ENCODE results near the gene GTSE1.
"Not testable (repeated sequence)": the region's sequence is repeated elsewhere in the genome, so short reads cannot be mapped to it uniquely, and the experiment has no call there.

GTSE1 gene

GRCh38 chr22:46295277-46295971 lies 1.2 kb upstream of the GTSE1 start:
- DNase-seq, result no peak

DNA sequence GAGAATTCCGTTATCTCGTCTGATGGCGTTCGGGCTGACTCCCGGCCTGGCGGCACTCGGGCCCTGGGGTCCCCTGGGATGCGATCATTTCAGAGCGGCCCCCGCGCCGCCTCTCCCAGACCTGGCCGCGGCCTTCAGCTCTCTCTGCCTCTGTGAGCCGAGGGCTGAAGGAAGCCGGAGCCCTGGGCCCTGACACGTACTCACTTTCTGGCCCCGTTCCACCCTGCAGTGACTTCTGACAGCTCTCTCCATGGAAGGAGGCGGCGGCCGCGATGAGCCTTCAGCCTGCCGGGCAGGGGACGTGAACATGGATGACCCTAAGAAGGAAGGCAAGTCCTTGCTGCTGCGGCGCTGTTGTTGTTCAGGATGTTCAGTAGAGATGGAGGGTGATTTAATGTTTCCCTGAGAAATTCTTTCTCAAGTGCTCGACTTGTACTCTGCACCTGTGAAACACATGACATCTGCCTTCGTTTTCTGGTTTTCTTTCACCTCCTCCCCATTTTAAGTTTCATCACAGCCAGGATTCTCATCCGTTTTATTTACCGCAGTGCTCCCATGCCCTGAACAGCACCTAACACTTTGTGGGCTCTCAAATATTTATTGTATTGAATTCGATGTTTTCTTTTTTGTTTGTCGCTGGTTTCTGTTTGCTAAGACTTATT lies 612 bp downstream of the GTSE1 start:
- DNase-seq, result peak; percentile 68

DNA sequence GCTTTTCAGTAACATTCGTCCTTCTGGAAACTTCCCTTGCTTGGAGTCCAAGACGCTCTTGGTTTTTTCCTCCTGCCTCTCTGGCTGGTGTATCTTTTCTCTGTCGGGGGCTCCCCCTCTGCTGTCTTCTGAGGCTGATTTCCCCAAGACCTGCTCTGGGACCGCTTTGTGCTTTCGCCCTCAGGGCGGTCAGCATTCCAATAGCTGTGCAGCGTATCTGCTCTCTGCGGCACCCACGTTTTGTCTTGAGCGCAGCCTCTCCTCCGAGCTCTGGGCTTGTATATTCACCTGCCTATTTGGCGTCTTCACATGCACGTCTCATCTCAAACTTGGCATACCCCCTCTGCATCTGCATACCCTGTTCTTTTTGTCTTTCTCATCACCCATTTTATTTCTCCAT lies 2.4 kb downstream of the GTSE1 start:
- no peak for DNase-seq

GRCh38 chr22:46300491-46300890 lies 3.8 kb downstream of the GTSE1 start:
- no peak for DNase-seq

GRCh38 chr22:46303347-46303965 lies 6.8 kb downstream of the GTSE1 start:
- DNase-seq, result no peak

DNA sequence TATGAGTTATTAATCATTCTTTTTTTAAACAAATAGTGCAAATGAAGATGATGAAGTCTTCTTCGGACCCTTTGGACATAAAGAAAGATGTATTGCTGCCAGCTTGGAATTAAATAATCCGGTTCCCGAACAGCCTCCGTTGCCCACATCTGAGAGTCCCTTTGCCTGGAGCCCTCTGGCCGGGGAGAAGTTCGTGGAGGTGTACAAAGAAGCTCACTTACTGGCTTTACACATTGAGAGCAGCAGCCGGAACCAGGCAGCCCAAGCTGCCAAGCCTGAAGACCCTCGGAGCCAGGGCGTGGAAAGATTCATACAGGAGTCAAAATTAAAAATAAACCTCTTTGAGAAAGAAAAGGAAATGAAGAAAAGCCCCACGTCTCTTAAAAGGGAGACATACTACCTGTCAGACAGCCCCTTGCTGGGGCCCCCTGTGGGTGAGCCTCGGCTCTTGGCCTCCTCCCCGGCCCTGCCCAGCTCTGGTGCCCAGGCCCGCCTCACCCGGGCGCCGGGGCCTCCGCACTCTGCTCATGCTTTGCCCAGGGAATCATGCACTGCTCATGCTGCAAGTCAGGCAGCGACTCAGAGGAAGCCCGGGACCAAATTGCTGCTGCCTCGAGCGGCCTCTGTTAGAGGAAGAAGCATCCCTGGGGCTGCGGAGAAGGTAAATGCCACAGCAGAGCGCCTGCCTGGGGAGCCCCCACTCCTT lies 11.8 kb downstream of the GTSE1 start:
- DNase-seq, result no peak

GRCh38 chr22:46309526-46310085 lies 12.9 kb downstream of the GTSE1 start:
- no peak for DNase-seq

GRCh38 chr22:46312056-46312455 lies 15.4 kb downstream of the GTSE1 start:
- DNase-seq, result no peak

- DNase-seq, result not testable (repeated sequence)
Measured at GRCh38 chr22:46312848-46313247, 16.2 kb downstream of the GTSE1 start.

- DNase-seq, result no peak
Measured at GRCh38 chr22:46315976-46316375, 19.3 kb downstream of the GTSE1 start.

DNA sequence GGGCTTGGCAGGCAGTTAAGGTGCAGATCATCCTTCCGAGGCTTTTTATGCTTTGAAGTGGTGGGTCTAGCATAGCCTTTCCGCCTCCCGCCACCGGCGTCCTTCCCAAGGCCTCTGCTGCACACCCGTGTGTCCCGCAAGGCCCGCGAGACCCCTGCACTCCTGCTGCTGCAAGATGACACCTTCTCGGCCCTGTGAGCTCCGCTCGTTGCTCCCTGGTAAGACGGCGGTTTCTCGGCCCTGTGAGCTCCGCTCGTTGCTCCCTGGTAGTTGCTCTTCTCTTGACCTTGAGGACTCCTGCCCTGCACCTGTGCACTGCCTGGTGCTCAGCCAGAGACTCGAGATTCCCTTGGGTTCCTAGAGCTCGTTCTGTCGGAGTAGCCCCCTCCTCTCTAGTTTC lies 21.0 kb downstream of the GTSE1 start:
- no peak for DNase-seq

DNA sequence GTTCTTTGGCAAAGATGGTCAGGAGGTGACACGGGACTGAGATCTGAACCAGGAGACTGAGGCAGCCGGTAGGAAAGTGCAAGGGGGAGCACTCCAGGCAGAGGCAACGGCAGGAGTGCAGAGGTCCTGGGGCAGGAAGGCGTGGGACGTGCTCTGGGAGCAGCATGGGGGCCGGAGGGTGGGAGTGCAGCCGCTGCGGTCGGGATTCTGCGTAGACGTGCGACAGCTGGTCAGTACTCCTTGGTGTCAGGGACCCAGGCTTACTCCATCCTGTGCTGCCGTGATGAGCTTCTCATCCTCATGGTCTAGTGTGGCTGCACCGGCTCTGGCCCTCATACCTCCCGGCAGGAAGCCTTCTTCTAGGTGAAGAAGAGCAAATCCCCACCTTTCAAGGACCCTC lies 21.9 kb downstream of the GTSE1 start:
- no peak for DNase-seq

- no peak for DNase-seq
Measured at GRCh38 chr22:46319319-46319718, 22.6 kb downstream of the GTSE1 start.

DNA sequence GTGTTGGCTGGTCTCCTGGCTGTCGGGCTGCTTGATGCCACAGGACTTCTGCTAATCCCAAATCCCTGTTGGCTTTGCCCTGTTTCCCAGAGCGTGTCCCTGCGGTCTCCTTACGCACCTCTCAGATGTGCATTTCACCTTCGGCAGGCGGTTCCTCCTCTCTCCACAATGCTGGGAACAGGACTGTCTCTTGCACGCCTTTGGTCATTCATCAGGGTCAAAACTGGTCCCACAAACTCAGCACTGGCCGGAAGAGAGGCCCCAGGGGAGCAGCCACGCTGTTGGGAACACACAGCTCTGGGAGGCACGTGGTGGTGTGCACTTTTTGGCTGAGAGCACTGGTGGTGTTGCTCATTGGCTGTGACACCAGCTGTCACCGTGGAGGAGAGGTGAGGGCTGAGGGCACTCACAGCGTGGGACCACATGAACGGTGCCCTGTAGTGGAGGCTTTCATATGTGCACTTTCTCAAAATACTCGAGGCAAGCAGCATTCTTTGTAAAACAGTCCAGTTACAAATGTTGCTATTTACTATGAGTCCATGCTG lies 23.6 kb downstream of the GTSE1 start:
- no peak for DNase-seq

GRCh38 chr22:46320716-46321386 lies 24.2 kb downstream of the GTSE1 start:
- no peak for DNase-seq

GRCh38 chr22:46322711-46323110 lies 26.0 kb downstream of the GTSE1 start:
- DNase-seq, result no peak

GRCh38 chr22:46323162-46323561 lies 26.5 kb downstream of the GTSE1 start:
- no peak for DNase-seq

- no peak for DNase-seq
Measured at GRCh38 chr22:46326066-46326680, 29.5 kb downstream of the GTSE1 start.

DNA sequence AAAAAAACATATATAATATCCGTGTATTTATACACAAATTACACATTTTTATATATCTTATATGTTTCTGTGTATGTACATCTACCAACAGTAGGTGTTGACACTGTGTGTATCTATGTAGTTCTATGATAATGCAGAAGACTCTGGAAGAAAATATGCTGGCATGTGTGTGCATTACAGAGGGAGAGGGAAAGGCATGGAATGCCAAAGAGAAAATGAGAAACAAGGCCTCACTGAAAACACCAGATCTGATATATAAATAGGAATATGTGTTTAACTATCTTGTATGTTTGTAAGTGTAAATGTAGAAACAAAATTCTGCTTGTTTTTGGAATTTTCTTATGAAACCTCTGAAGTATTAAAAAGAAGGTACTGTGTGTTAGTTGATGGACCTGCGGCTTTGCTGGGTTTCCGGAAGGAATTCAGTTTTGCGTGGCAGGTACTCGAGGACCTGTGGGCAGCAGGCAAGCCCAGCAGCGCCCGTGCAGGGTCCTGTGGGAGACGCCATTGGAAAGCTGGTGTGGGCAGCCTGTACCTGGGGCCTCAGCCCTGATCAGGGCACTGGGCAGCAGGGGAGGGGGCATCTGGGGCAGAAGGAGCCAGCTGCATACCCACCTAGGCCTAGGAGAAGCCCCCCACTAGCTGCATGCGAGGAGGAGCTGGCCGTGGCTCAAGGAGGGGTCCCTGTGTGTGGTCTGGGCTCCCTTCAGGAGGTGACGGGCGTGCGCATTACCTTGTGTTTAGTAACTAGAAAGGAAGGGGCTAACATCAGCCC lies 31.2 kb downstream of the GTSE1 start:
- DNase-seq, result no peak

DNA sequence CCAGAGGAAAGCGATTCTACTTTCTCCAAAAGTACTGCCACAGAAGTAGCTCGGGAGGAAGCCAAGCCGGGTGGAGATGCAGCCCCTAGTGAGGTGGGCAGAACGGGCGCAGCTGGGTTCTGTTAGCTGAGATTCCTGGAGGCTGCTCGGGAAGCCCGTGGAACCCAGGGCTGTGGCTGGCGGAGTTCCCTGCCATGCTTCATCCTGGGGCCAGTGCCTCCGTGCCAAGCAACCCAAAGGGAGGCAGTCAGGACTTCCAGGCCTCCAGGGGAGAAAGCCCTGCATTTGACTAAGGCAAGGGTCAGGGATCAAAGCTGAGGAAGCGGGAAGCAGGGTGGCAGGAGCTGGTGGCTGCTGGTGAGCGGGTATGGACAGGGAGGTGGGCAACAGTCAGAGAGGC lies 32.1 kb downstream of the GTSE1 start:
- DNase-seq, result no peak

DNA sequence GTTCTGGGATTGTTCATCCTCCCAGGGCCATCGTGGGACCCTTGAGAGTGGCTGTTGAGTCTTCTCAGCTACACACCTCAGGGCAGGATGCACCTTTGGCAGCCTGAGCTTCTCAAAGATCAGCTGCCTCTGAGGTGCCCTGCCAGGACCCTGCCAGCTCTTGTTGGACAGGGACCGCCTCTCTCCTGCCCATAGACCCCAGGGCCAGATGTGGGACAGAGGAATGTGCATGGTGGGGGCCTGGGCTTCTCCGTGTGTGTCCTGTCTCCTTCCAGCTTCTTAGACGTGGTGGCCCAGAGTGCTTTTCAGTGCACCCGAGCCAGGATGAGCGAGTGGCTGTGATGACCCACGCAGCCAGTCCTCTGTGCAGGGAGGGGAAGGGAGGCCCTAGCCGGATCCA lies 32.9 kb downstream of the GTSE1 start:
- no peak for DNase-seq
